Measurements from ENCODE around the gene SCIN.

GRCh38 chr7:12620371-12620770 is 49.9 kb downstream of the SCIN start:
- no peak for TF ChIP-seq CTCF (IDR thresholded peaks at IDR 0.05; ENCODE audit: control extremely low read depth in 1 of 3, insufficient read depth in 1 of 3, low read depth in 1 of 3, low read length in 3 of 3)
- no peak for TF ChIP-seq CEBPB (IDR thresholded peaks at IDR 0.05; ENCODE audit: low read depth, low read length)
- TF ChIP-seq POLR2A (IDR thresholded peaks at IDR 0.05; ENCODE audit: control extremely low read depth in 1 of 2, low read depth in 2 of 2, low read length in 2 of 2): no peak
- TF ChIP-seq RAD21 (IDR thresholded peaks at IDR 0.05 in 1 of 2, conservative IDR thresholded peaks at IDR 0.05 in 1 of 2; ENCODE audit: low read depth in 2 of 2, low read length in 2 of 2): no peak
- TF ChIP-seq CBX5 (IDR thresholded peaks at IDR 0.05; ENCODE audit: low read depth, low read length): no peak
- TF ChIP-seq CHD7 (IDR thresholded peaks at IDR 0.05; ENCODE audit: insufficient replicate concordance, low read length): no peak
- TF ChIP-seq ATF2 (IDR thresholded peaks at IDR 0.05; ENCODE audit: low read length): no peak
- TF ChIP-seq ZNF274 (IDR thresholded peaks at IDR 0.05; ENCODE audit: borderline replicate concordance, extremely low read depth, low read length): no peak
- no peak for TF ChIP-seq KDM1A (IDR thresholded peaks at IDR 0.05; ENCODE audit: borderline replicate concordance, low read length)
- TF ChIP-seq EZH2 (IDR thresholded peaks at IDR 0.05; ENCODE audit: low read depth, low read length, severe bottlenecking): no peak
- TF ChIP-seq TAF7 (optimal IDR thresholded peaks at IDR 0.05; ENCODE audit: borderline replicate concordance, low read depth, low read length): no peak
